Neutrophil (primary cell): ENCODE data around the gene TEAD1.

Experiments used
- H3K27ac ChIP-seq: fragments of 200-600 bp; sonication (generic); 2 replicates; pipeline ENCODE4 v1.5.1; 2016; ENCODE audit warnings: mild to moderate bottlenecking, moderate library complexity
- H3K27me3 ChIP-seq: fragments of 200-600 bp; sonication (generic); 2 replicates; pipeline ENCODE4 v1.6.0; 2016; ENCODE audit warnings: mild to moderate bottlenecking
- H3K36me3 ChIP-seq: fragments of 200-600 bp; sonication (generic); 2 replicates; pipeline ENCODE4 v1.5.1; 2017
- H3K4me1 ChIP-seq, 2 experiments: fragments of 200-600 bp in 1 of 2; sonication (generic) in 1 of 2; 1 replicate in 1 of 2; 2 replicates in 1 of 2; pipeline versions ENCODE4 v1.5.1 to v1.6.1; 2013 to 2016; ENCODE audit warnings: low read depth in 1 of 2, low read length in 1 of 2, mild to moderate bottlenecking in 1 of 2, moderate library complexity in 1 of 2; ENCODE audit not compliant: control insufficient read depth in 1 of 2, insufficient read depth in 1 of 2
- H3K4me3 ChIP-seq, 2 experiments: fragments of 200-600 bp in 1 of 2; sonication (generic) in 1 of 2; 1 replicate in 1 of 2; 2 replicates in 1 of 2; pipeline ENCODE4 v1.5.1; 2013 to 2016; ENCODE audit warnings: low read depth in 1 of 2, low read length in 1 of 2, mild to moderate bottlenecking in 1 of 2, moderate library complexity in 1 of 2
- H3K9me3 ChIP-seq: fragments of 200-600 bp; sonication (generic); 2 replicates; pipeline ENCODE4 v1.5.1; 2016
- CTCF ChIP-seq: fragments of 200-600 bp; sonication (generic); IDR thresholded peaks from 2 replicates; pipeline ENCODE4 v1.5.1; 2016; ENCODE audit warnings: antibody characterized with exemption

TEAD1 gene

GRCh38 chr11:12741671-12742216 is 67.5 kb downstream of the TEAD1 start:
- no peak overlapping the region for H3K4me3 ChIP-seq
- H3K4me1 ChIP-seq, result no peaks in the 10 kb centered on the region
- no peak for TF ChIP-seq CTCF
- H3K27me3 ChIP-seq, result no peaks in the 10 kb centered on the region
- H3K9me3 ChIP-seq, result no peaks in the 10 kb centered on the region
- no peak overlapping the region for H3K27ac ChIP-seq
- H3K36me3 ChIP-seq, result no peaks in the 10 kb centered on the region

- Histone ChIP-seq H3K9me3 (no peaks in the 10 kb centered on the region), H3K36me3 (no peaks in the 10 kb centered on the region), H3K4me3 (no peak overlapping the region), H3K27ac (no peak overlapping the region), H3K4me1 (no peaks in the 10 kb centered on the region), H3K27me3 (no peaks in the 10 kb centered on the region)
- no peak for TF ChIP-seq CTCF
These were observed 69.7 kb downstream of the TEAD1 start for GRCh38 chr11:12743834-12744449.

- no peak for TF ChIP-seq CTCF
- H3K27ac ChIP-seq, result no peak overlapping the region
- H3K4me3 ChIP-seq, result no peak overlapping the region
- H3K27me3 ChIP-seq, result no peaks in the 10 kb centered on the region
- H3K9me3 ChIP-seq, result no peaks in the 10 kb centered on the region
- no peaks in the 10 kb centered on the region for H3K4me1 ChIP-seq
- H3K36me3 ChIP-seq, result no peaks in the 10 kb centered on the region
These were observed 70.7 kb downstream of the TEAD1 start for GRCh38 chr11:12744826-12745502.

- H3K9me3 ChIP-seq, result no peaks in the 10 kb centered on the region
- H3K27me3 ChIP-seq, result no peaks in the 10 kb centered on the region
- no peaks in the 10 kb centered on the region for H3K4me1 ChIP-seq
- TF ChIP-seq CTCF, result no peak
- no peak overlapping the region for H3K27ac ChIP-seq
- no peaks in the 10 kb centered on the region for H3K36me3 ChIP-seq
- no peak overlapping the region for H3K4me3 ChIP-seq
These were observed 71.6 kb downstream of the TEAD1 start for GRCh38 chr11:12745787-12746186.

GRCh38 chr11:12746593-12747097 is 72.4 kb downstream of the TEAD1 start:
- Histone ChIP-seq H3K4me3 (no peak overlapping the region), H3K27ac (no peak overlapping the region), H3K4me1 (no peaks in the 10 kb centered on the region), H3K27me3 (no peaks in the 10 kb centered on the region), H3K36me3 (no peaks in the 10 kb centered on the region), H3K9me3 (no peaks in the 10 kb centered on the region)
- no peak for TF ChIP-seq CTCF
